Osteocyte (in vitro differentiated cells): Measurements from ENCODE around the gene SPARCL1. TPM values are rescaled to one million over a fixed set of nuclear protein-coding genes. Genes with fewer than 3 reads are reported as not detected.
A peak's percentile ranks its signal among the peaks of the same experiment; 100 is the strongest.
"Not testable (repeated sequence)": the region's sequence is repeated elsewhere in the genome, so short reads cannot be mapped to it uniquely, and the experiment has no call there.

Experiments
- DNase-seq: peaks from one replicate; pipeline ENCODE4 v3.0.0; 2021; ENCODE audit warnings: mixed read lengths; ENCODE audit not compliant: unreplicated experiment; ENCODE audit errors: extremely low spot score
- H3K27ac Mint-ChIP-seq: one replicate; pipeline ENCODE4 v1.8.0; 2021; ENCODE audit warnings: mild to moderate bottlenecking, mixed read lengths; ENCODE audit not compliant: unreplicated experiment
- H3K27me3 Mint-ChIP-seq: one replicate; pipeline ENCODE4 v1.8.0; 2021; ENCODE audit warnings: mixed read lengths; ENCODE audit not compliant: unreplicated experiment
- H3K36me3 Mint-ChIP-seq: one replicate; pipeline ENCODE4 v1.8.0; 2021; ENCODE audit warnings: mixed read lengths; ENCODE audit not compliant: unreplicated experiment
- H3K4me1 Mint-ChIP-seq: one replicate; pipeline ENCODE4 v1.8.0; 2021; ENCODE audit warnings: mixed read lengths; ENCODE audit not compliant: unreplicated experiment
- H3K4me3 Mint-ChIP-seq: one replicate; pipeline ENCODE4 v1.8.0; 2021; ENCODE audit warnings: mild to moderate bottlenecking, moderate library complexity, mixed read lengths; ENCODE audit not compliant: unreplicated experiment
- H3K9me3 Mint-ChIP-seq: one replicate; pipeline ENCODE4 v1.8.0; 2021; ENCODE audit warnings: mixed read lengths; ENCODE audit not compliant: unreplicated experiment
- total RNA-seq: library from RNA; stranded (reverse); gene quantifications from 2 replicates; pipeline ENCODE4 v1.2.1, GENCODE V29; 2021
- TF ChIP-seq, protein P1 (sequence below): fragments of 200-600 bp; sonication (generic); IDR thresholded peaks from 2 replicates; pipeline ENCODE4 v1.5.0; 2021; ENCODE audit warnings: antibody characterized with exemption, mild to moderate bottlenecking, moderate library complexity

Gene SPARCL1
- total RNA-seq, 1 donor from 2014 or later: 4.0 TPM

GRCh38 chr4:87458913-87459312 lies 70.3 kb downstream of the SPARCL1 start:
- peaks cover 2% of the 10 kb centered on the region for H3K4me1 Mint-ChIP-seq
- H3K27me3 Mint-ChIP-seq: no peaks in the 10 kb centered on the region

GRCh38 chr4:87451537-87451936 lies 77.6 kb downstream of the SPARCL1 start:
- H3K27me3 Mint-ChIP-seq: no peaks in the 10 kb centered on the region
- TF ChIP-seq, protein P1, sequence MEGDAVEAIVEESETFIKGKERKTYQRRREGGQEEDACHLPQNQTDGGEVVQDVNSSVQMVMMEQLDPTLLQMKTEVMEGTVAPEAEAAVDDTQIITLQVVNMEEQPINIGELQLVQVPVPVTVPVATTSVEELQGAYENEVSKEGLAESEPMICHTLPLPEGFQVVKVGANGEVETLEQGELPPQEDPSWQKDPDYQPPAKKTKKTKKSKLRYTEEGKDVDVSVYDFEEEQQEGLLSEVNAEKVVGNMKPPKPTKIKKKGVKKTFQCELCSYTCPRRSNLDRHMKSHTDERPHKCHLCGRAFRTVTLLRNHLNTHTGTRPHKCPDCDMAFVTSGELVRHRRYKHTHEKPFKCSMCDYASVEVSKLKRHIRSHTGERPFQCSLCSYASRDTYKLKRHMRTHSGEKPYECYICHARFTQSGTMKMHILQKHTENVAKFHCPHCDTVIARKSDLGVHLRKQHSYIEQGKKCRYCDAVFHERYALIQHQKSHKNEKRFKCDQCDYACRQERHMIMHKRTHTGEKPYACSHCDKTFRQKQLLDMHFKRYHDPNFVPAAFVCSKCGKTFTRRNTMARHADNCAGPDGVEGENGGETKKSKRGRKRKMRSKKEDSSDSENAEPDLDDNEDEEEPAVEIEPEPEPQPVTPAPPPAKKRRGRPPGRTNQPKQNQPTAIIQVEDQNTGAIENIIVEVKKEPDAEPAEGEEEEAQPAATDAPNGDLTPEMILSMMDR: peak; percentile 12

More at GRCh38 chr4:87458913-87459312, 70.3 kb downstream of the SPARCL1 start:
- Mint-ChIP-seq H3K27ac (no peak overlapping the region), H3K4me3 (no peak overlapping the region), H3K36me3 (peaks cover 28% of the 10 kb centered on the region), H3K9me3 (peaks cover 8% of the 10 kb centered on the region)
- DNase-seq: no peak
- TF ChIP-seq, protein P1: no peak

GRCh38 chr4:87446375-87446774 lies 82.8 kb downstream of the SPARCL1 start:
- H3K9me3 Mint-ChIP-seq, H3K4me3 Mint-ChIP-seq, H3K4me1 Mint-ChIP-seq, H3K27me3 Mint-ChIP-seq, DNase-seq, H3K27ac Mint-ChIP-seq: not testable (repeated sequence)
- peaks cover 37% of the 10 kb centered on the region for H3K36me3 Mint-ChIP-seq

More at GRCh38 chr4:87451537-87451936, 77.6 kb downstream of the SPARCL1 start:
- no peaks in the 10 kb centered on the region for H3K4me1 Mint-ChIP-seq
- H3K4me3 Mint-ChIP-seq: no peak overlapping the region
- DNase-seq: no peak
- peaks cover 29% of the 10 kb centered on the region for H3K36me3 Mint-ChIP-seq
- no peaks in the 10 kb centered on the region for H3K9me3 Mint-ChIP-seq
- no peak overlapping the region for H3K27ac Mint-ChIP-seq

DNA sequence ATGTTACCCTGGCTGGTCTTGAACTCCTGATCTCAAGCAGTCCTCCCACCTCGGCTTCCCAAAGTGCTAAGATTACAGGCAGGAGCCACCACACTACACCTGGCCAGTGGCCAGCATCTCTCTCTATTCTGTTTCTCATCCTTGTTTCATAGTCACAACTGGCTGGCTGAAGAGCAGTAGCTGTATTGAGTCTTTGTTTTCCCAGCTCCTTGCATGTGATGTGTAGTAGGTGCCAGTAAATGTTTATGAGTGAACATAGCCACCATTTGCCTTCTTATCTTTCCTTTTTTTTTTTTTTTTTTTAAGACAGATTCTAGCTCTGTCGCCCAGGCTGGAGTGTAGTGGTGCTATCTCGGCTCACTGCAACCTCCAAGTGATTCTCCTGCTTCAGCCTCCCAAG lies 83.2 kb downstream of the SPARCL1 start:
- Mint-ChIP-seq H3K27ac (no peak overlapping the region), H3K9me3 (no peaks in the 10 kb centered on the region), H3K36me3 (peaks cover 32% of the 10 kb centered on the region), H3K4me3 (no peak overlapping the region), H3K4me1 (no peaks in the 10 kb centered on the region), H3K27me3 (no peaks in the 10 kb centered on the region)
- no peak for DNase-seq
- TF ChIP-seq, protein P1: no peak

- no peaks in the 10 kb centered on the region for H3K4me1 Mint-ChIP-seq
- no peak overlapping the region for H3K4me3 Mint-ChIP-seq
- no peaks in the 10 kb centered on the region for H3K9me3 Mint-ChIP-seq
- TF ChIP-seq, protein P1: no peak
- no peak for DNase-seq
- no peaks in the 10 kb centered on the region for H3K27me3 Mint-ChIP-seq
- H3K36me3 Mint-ChIP-seq: peaks cover 30% of the 10 kb centered on the region
- no peak overlapping the region for H3K27ac Mint-ChIP-seq
These were observed 84.4 kb downstream of the SPARCL1 start for GRCh38 chr4:87444741-87445140.

DNA sequence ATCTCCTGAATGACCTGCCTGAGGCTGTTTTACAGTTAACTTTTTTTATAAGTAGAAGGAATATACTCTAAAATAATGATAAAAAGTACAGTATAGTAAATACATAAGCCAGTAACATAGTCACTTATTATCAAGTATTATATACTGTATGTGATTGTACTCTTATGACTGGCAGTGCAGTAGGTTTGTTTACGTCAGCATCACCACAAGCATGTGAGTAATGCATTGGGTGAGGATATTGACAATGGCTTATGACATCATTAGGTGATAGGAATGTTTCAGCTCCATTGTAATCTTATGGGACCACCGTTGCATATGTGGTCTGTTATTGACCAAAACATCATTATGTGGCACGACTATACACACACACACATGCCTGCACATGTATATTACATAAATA lies 86.3 kb downstream of the SPARCL1 start:
- H3K27me3 Mint-ChIP-seq: no peaks in the 10 kb centered on the region
- no peaks in the 10 kb centered on the region for H3K4me1 Mint-ChIP-seq
- H3K4me3 Mint-ChIP-seq: no peak overlapping the region
- no peak overlapping the region for H3K27ac Mint-ChIP-seq
- TF ChIP-seq, protein P1: no peak
- DNase-seq: no peak
- H3K9me3 Mint-ChIP-seq: no peaks in the 10 kb centered on the region
- peaks cover 41% of the 10 kb centered on the region for H3K36me3 Mint-ChIP-seq
